GM12873 (cell line): ENCODE results near the gene RTF1.

ENCODE experiments used
- CTCF ChIP-seq: IDR thresholded peaks from 2 replicates; pipeline ENCODE4 v1.5.1; 2012; ENCODE audit warnings: low read depth, mild to moderate bottlenecking, moderate library complexity, low read length, control low read depth; ENCODE audit not compliant: insufficient read depth; ENCODE audit errors: missing control alignments

Gene RTF1

GRCh38 chr15:41416742-41417417 is at the start of gene RTF1:
Gene RTF1 (plus strand): TSS chr15:41417095. CDS start chr15:41417116, 21 bp downstream.
- TF ChIP-seq CTCF, result no peak

GRCh38 chr15:41367418-41367817 is 49.5 kb upstream of the RTF1 start:
- TF ChIP-seq CTCF, result no peak

- TF ChIP-seq CTCF, result no peak
These were observed 38.9 kb upstream of the RTF1 start for GRCh38 chr15:41377978-41378377.

- TF ChIP-seq CTCF, result no peak
These were observed 29.2 kb upstream of the RTF1 start for GRCh38 chr15:41387646-41388045.

- no peak for TF ChIP-seq CTCF
These were observed 24.2 kb upstream of the RTF1 start for GRCh38 chr15:41392659-41393058.

GRCh38 chr15:41394924-41395323 is 22.0 kb upstream of the RTF1 start:
- TF ChIP-seq CTCF, result no peak

GRCh38 chr15:41396111-41396510 is 20.8 kb upstream of the RTF1 start:
- no peak for TF ChIP-seq CTCF
